Stimulated activated CD4-positive, alpha-beta T cell treated with anti-CD3 and anti-CD28 coated beads, Interleukin-1b, Interleukin-23, amount 100 ng/mL, for 24 hours (primary cell): ENCODE measurements around the gene OR51L1.

Experiments used
- DNase-seq, 4 experiments: peaks; one replicate each; pipeline ENCODE4 v3.0.0-alpha.2; 2020; ENCODE audit warnings: low read depth in 4 of 4, low spot score in 1 of 4

The OR51L1 gene

DNA sequence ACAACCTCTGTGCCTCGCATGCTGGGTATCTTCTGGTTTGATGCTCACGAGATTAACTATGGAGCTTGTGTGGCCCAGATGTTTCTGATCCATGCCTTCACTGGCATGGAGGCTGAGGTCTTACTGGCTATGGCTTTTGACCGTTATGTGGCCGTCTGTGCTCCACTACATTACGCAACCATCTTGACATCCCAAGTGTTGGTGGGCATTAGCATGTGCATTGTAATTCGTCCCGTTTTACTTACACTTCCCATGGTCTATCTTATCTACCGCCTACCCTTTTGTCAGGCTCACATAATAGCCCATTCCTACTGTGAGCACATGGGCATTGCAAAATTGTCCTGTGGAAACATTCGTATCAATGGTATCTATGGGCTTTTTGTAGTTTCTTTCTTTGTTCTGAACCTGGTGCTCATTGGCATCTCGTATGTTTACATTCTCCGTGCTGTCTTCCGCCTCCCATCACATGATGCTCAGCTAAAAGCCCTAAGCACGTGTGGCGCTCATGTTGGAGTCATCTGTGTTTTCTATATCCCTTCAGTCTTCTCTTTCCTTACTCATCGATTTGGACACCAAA lies 52.2 kb downstream of the OR51L1 start:
- no peak for DNase-seq
